H1 (cell line): Measurements from ENCODE around the gene DCK. TPM values are rescaled to one million over a fixed set of nuclear protein-coding genes. Genes with fewer than 3 reads are reported as not detected.

Experiments used
- FOSL1 ChIP-seq: IDR thresholded peaks from 2 replicates; pipeline ENCODE4 v1.6.1; 2011; ENCODE audit warnings: mild to moderate bottlenecking, low read depth, low read length, moderate library complexity; ENCODE audit not compliant: insufficient read depth
- GABPA ChIP-seq: IDR thresholded peaks from 2 replicates; pipeline ENCODE4 v1.6.1; 2011; ENCODE audit warnings: mild to moderate bottlenecking, low read length, moderate library complexity, borderline replicate concordance; ENCODE audit not compliant: insufficient read depth
- KDM1A ChIP-seq: fragments of 200-600, 300-600 bp; sonication (generic); IDR thresholded peaks from 2 replicates; pipeline ENCODE4 v1.7.1; 2016; ENCODE audit warnings: mild to moderate bottlenecking, low read length, borderline replicate concordance
- KDM4A ChIP-seq: IDR thresholded peaks from one replicate; pipeline ENCODE4 v1.7.1; 2012; ENCODE audit warnings: low read depth, mild to moderate bottlenecking, moderate library complexity, low read length, inconsistent platforms; ENCODE audit not compliant: severe bottlenecking
- SIX5 ChIP-seq: IDR thresholded peaks from 2 replicates; pipeline ENCODE4 v1.6.1; 2011; ENCODE audit warnings: mild to moderate bottlenecking, low read depth, low read length
- polyA plus RNA-seq, 7 experiments: library from polyadenylated mRNA; depleted of rRNA in 3 of 7; stranded (reverse) in 5 of 7; unstranded in 2 of 7; fragments of >200 nt in 5 of 7; fragments of 200-250 nt in 2 of 7; gene quantifications; 1 replicate in 5 of 7; 2 replicates in 1 of 7; 4 replicates in 1 of 7; pipeline versions ENCODE4 v1.2.1 to v1.2.3, GENCODE V29; 2011 to 2013; ENCODE audit warnings: missing spikeins in 2 of 7, mixed read lengths in 2 of 7
- total RNA-seq: library from RNA; stranded (reverse); fragmentation: NEBNext Ultra II Directional; extraction: Animal tissue kit (Norgen Biotek cat#: 25700); gene quantifications from 2 replicates; pipeline ENCODE4 v1.2.1, GENCODE V29; 2021

Gene DCK
- total and polyA plus RNA-seq, 2 of the 8 experiments (the other 6 are each of a cell fraction or from before 2014, with no cell fraction given), result 4.8 to 18.1 TPM

DNA sequence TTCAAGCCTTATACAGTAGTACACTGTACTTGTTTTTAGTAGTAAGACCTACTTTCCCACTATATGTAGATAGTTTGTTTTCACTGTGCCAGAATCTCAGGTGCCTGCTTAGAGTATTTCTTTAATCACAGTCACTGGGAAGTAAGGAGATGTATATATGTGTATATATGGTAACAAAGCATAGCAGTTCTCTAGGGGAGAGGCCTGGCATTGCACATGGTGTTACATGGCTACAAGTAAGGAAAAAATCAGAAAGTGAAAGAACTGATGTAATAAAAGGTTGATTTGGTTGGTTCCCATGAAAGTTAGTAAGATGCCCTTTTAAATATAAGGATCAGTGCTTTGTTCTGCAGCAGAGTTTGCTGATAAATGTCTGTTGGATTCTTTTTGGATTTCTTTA lies 9.3 kb upstream of the DCK start (continued):
- TF ChIP-seq SIX5 (no peak), KDM4A (no peak), KDM1A (no peak), FOSL1 (no peak), GABPA (no peak)
